CD4-positive, alpha-beta T cell treated with Interleukin-6 at 100 ng/mL for 8 hours (primary cell): Measurements from ENCODE around the gene SRC.
A peak's percentile ranks its signal among the peaks of the same experiment; 100 is the strongest.

Source experiments
- DNase-seq: peaks from one replicate; pipeline ENCODE4 v3.0.0-alpha.2; 2020; ENCODE audit warnings: mixed read lengths, low spot score

SRC gene

DNA sequence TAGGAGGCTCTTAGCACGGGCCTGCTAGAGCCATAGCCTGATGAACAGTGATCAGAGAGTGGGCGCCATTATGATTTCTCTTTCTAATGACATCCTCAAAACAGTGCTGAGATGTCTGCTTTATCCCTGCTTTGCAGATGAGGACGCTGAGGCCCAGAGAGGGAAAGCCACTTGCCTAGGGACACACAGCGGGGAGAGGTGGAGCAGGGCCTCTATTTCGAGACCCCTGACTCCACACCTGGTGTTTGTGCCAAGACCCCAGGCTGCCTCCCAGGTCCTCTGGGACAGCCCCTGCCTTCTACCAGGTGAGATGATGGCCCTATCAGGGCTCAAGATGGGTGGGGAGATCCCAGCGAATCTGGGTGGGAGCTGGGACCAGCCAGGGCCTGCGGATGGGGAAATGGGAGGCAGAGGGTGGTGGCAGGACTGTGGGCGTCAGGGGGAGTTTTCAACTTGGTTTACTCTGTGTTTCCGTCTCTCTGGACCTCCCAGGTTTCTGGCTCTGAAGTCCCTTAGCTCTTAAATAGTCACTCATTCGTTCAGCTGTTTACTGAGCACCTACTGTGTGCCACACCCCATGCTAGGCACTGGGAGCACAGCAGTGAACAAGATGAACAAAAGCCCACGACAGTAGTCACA lies 36.7 kb downstream of the SRC start:
- DNase-seq, result no peak

DNA sequence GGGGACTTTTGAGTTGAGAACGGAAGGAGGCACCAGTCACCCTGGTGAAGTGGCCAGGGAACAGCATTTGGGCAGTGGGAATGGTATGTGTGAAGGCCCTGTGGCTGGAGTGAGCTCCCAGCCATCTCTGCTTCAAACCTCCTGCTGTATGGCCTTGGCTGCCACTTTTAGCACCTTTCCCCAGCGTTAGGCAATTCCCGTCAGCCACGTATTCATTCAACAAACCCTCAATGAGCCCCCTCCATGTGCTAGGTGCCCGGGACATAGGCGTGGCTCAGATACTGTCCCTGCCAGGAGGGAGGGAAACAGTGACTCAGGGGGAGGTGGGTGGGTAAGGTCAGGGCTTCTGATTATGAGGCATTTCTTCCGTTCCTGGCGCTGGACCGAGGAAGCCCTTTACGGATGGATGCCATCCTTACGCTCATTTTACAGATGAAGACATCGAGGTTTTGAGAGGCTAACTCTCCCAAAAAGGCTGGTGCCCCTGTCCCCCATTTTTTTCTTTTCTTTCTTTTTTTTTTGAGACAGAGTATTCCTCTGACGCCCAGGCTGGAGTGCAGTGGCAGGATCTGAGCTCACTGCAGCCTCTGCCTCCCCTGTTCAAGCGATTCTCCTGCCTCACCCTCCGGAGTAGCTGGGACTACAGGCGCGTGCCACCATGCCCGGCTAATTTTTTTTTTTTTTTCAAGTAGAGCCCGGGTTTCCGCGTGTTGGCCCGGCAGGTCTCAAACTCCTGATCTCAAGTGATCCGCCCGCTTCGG lies 37.5 kb downstream of the SRC start:
- no peak for DNase-seq

DNA sequence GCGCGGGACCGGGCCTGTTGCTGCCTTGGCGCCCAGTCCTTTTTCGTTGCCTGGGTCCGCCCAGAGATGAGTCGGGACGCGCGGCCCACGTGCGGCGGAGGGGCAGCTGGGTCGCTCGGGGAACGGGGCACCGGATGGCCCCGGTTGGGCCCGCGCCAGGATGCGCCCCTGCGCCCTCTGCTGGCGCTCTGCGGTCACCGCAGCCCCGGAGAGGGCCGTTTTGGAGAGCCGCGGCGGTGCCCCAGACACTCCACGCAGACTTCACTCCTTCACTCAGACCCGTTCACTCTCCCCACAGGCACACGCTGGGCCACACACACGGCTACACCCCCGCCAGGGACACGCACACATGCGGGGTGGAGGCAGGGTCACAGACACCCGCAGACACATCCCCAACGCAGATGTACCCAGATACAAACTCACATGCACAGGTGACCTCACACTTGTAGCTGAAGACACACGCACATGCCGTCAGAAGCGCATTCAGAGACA lies 38.8 kb downstream of the SRC start:
- peak; percentile 69 for DNase-seq

GRCh38 chr20:37385176-37385575 lies 39.2 kb downstream of the SRC start:
- no peak for DNase-seq

DNA sequence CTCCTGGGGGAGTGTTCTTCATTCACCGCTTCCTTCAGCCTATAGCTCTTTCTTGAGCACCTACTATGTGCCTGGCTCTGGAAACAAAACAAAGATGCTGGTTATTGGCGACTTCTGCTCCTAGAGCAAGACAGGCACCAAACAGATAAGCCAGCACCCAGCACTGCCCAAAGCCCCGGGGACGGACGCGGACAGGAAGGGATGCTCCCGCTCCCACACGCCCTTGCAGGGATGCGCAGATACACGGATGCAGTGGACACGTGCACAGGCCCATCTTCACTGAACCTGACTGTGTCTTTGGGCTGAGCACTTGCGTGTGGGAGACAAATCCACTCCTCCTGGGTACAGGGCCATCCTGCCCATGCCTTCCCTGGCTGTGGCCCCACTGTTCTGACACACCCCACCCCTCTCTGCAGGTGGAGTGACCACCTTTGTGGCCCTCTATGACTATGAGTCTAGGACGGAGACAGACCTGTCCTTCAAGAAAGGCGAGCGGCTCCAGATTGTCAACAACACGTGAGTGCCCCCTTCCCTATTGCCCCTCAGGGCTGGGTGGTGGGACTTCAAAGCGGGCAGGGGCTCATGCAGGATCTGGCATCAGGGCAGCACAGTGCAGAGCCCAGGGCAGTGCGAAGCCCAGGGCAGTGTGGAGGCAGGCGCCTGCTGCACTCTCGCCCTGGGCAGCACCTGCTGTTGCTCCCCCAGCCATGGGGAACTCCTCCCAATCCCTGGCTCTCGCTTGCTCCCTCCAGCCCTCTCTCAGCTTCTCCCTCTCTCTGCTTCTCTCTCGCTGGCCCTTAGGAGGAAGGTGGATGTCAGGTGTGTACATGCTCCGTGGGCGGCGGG lies 39.9 kb downstream of the SRC start:
- DNase-seq, result no peak

- DNase-seq, result no peak
These were observed 40.7 kb downstream of the SRC start for GRCh38 chr20:37386505-37387251.

GRCh38 chr20:37387519-37388269 lies 41.8 kb downstream of the SRC start:
- no peak for DNase-seq

GRCh38 chr20:37388831-37389230 lies 42.9 kb downstream of the SRC start:
- no peak for DNase-seq

GRCh38 chr20:37389241-37389747 lies 43.4 kb downstream of the SRC start:
- no peak for DNase-seq

GRCh38 chr20:37389844-37390275 lies 43.9 kb downstream of the SRC start:
- DNase-seq, result no peak

GRCh38 chr20:37390503-37390890 lies 44.6 kb downstream of the SRC start:
- no peak for DNase-seq

- DNase-seq, result no peak
These were observed 45.1 kb downstream of the SRC start for GRCh38 chr20:37390891-37391525.

- no peak for DNase-seq
These were observed 46.7 kb downstream of the SRC start for GRCh38 chr20:37392441-37393195.

DNA sequence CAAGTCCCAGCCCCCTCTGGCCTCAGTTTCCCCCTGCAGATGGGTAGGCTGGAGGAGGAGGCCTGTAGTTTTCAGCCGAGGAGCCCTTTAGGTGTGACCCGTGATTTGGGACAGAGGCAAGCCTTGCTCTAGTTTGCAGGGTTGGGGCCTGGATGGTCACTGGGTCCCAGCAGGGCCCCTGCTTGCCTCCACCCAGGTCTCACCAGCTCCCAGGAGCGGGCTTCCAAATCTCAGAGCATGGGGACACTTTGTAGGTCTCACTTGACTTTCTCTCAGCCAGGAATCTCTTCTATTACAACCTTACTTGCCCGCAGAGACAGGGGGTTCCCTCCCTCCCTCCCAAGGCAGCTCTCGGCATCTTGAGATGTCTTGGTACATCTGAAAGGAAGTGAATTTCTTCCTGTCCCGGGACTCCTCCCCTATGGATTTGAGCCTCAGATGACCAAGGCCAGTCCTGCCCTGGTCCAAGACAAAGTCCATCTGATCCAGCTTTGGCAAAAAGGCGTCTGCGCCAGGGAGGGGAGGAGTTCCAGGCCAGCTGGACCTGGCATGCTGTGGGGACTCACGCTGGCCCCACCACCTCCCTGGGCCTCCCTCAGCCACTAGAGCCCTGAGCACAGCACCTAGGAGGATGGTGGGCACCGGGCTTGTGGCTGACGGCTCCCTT lies 47.4 kb downstream of the SRC start:
- DNase-seq, result no peak

- DNase-seq, result no peak
These were observed 48.1 kb downstream of the SRC start for GRCh38 chr20:37393863-37394542.

GRCh38 chr20:37394543-37395409 lies 48.8 kb downstream of the SRC start:
- no peak for DNase-seq

- no peak for DNase-seq
These were observed 49.5 kb downstream of the SRC start for GRCh38 chr20:37395410-37395797.
